A673 (cell line): ENCODE data around the gene MYADM.

Experiments
- CTCF ChIP-seq: fragments of 300-800, 200-600 bp; sonication (generic); conservative IDR thresholded peaks from 2 replicates; pipeline ENCODE4 v1.5.1; 2017; ENCODE audit warnings: low read depth, mild to moderate bottlenecking, antibody characterized with exemption, low read length, moderate library complexity, mixed read lengths
- EZH2 ChIP-seq: fragments of 200-600 bp; sonication (generic); IDR thresholded peaks from 2 replicates; pipeline ENCODE4 v1.6.1; 2017; ENCODE audit warnings: borderline replicate concordance, low read depth, mild to moderate bottlenecking, mixed read lengths, antibody characterized with exemption, low read length; ENCODE audit not compliant: poor library complexity, severe bottlenecking

GRCh38 chr19:53907193-53907581 lies 39.5 kb downstream of the MYADM start:
- no peak for TF ChIP-seq CTCF
- TF ChIP-seq EZH2, result no peak
